A549 (cell line): ENCODE measurements around the gene FGFBP2. TPM values are rescaled to one million over a fixed set of nuclear protein-coding genes. Genes with fewer than 3 reads are reported as not detected.

Experiments
- ATAC-seq, 2 experiments: fragments of 200-7000 bp in 1 of 2; fragments of >200 bp in 1 of 2; cut with Nextera tagmentation in 1 of 2; cut with Tn5 transposase in 1 of 2; 3 replicates each; pipeline versions ENCODE4 v1.8.0 to v1.9.1; 2018 to 2020; ENCODE audit warnings: mild to moderate bottlenecking in 1 of 2, moderate library complexity in 1 of 2
- CTCF ChIA-PET: fragments of 300-600 bp; sonication (Branson Sonifier 250); formaldehyde crosslinking; extraction: SDS; loops from one replicate; lab custom pipeline; 2021; ENCODE audit warnings: antibody characterized with exemption, inconsistent platforms; lab: Yijun Ruan, JAX
- POLR2A ChIA-PET: fragments of 350-600 bp; formaldehyde crosslinking; extraction: SDS; loops from one replicate; lab custom pipeline; 2021; ENCODE audit warnings: antibody characterized with exemption, inconsistent platforms; lab: Yijun Ruan, JAX
- DNase-seq, 2 experiments: peaks; one replicate each; pipeline versions ENCODE4 v3.0.0 to v3.0.0-alpha.2; 2011 to 2016; ENCODE audit warnings: low read depth in 1 of 2, low spot score in 1 of 2
- FAIRE-seq: peaks from 2 replicates; lab custom pipeline; 2011; peaks lifted over from hg19 to GRCh38; lab: Jason Lieb, UNC
- H3K27ac ChIP-seq, 2 experiments: fragments of >200 bp; sonication (Bioruptor Twin); formaldehyde crosslinking; 3 replicates each; pipeline ENCODE4 v1.5.1; 2016 to 2017
- H3K4me1 ChIP-seq: fragments of >200 bp; sonication (Bioruptor Twin); formaldehyde crosslinking; 3 replicates; pipeline ENCODE4 v1.6.1; 2016
- H3K4me2 ChIP-seq: fragments of >200 bp; sonication (Bioruptor Twin); formaldehyde crosslinking; 3 replicates; pipeline ENCODE4 v1.6.1; 2016
- H3K4me3 ChIP-seq: fragments of >200 bp; sonication (Bioruptor Twin); formaldehyde crosslinking; 3 replicates; pipeline ENCODE4 v1.5.1; 2016
- H3K9me3 ChIP-seq: fragments of >200 bp; sonication (Bioruptor Twin); formaldehyde crosslinking; 3 replicates; pipeline ENCODE4 v1.6.1; 2016
- BCL3 ChIP-seq: fragments of >200 bp; sonication (Bioruptor Twin); formaldehyde crosslinking; IDR thresholded peaks from 3 replicates; pipeline ENCODE4 v1.6.1; 2016
- CBX2 ChIP-seq: fragments of 200-600 bp; sonication (generic); IDR thresholded peaks from 2 replicates; pipeline ENCODE4 v1.6.1; 2016; ENCODE audit warnings: low read depth, mild to moderate bottlenecking, borderline replicate concordance
- CTCF ChIP-seq: fragments of >200 bp; sonication (Bioruptor Twin); formaldehyde crosslinking; IDR thresholded peaks from 3 replicates; pipeline ENCODE4 v1.5.1; 2016
- EHMT2 ChIP-seq: fragments of 200-600 bp; sonication (generic); IDR thresholded peaks from 2 replicates; pipeline ENCODE4 v1.6.1; 2016; ENCODE audit warnings: antibody characterized with exemption, low read depth, mild to moderate bottlenecking, moderate library complexity
- EP300 ChIP-seq, 2 experiments: fragments of >200 bp; sonication (Bioruptor Twin); formaldehyde crosslinking; IDR thresholded peaks; 2 replicates in 1 of 2; 3 replicates in 1 of 2; pipeline ENCODE4 v1.6.1; 2016 to 2017
- ESRRA ChIP-seq: fragments of 150-350 bp; IDR thresholded peaks from 2 replicates; pipeline ENCODE4 v1.6.1; 2014; ENCODE audit warnings: mild to moderate bottlenecking, low read length, borderline replicate concordance
- FOSL2 ChIP-seq, 2 experiments: fragments of 450-650 bp in 1 of 2; fragments of >200 bp in 1 of 2; sonication (Bioruptor Twin) in 1 of 2; formaldehyde crosslinking; IDR thresholded peaks; 2 replicates each; pipeline versions ENCODE4 v1.5.0 to v1.6.1; 2016 to 2020; ENCODE audit warnings: mild to moderate bottlenecking in 1 of 2, moderate library complexity in 1 of 2
- GATA3 ChIP-seq: IDR thresholded peaks from 2 replicates; pipeline ENCODE4 v1.6.1; 2012; ENCODE audit warnings: borderline replicate concordance
- HEYL ChIP-seq: fragments of 250-450 bp; sonication (Bioruptor Pico); IDR thresholded peaks from 2 replicates; pipeline ENCODE4 v1.8.0; 2021; ENCODE audit warnings: mild to moderate bottlenecking, moderate library complexity
- HMGXB4 ChIP-seq: fragments of 250-450 bp; sonication (Bioruptor Pico); IDR thresholded peaks from 2 replicates; pipeline ENCODE4 v1.5.0; 2021; ENCODE audit warnings: mild to moderate bottlenecking, moderate library complexity, borderline replicate concordance
- HOXB13 ChIP-seq: fragments of 250-450 bp; sonication (Bioruptor Pico); IDR thresholded peaks from 2 replicates; pipeline ENCODE4 v1.5.0; 2020; ENCODE audit warnings: low read depth, mild to moderate bottlenecking, moderate library complexity
- HOXB5 ChIP-seq: fragments of 250-450 bp; sonication (Bioruptor Pico); IDR thresholded peaks from 2 replicates; pipeline ENCODE4 v1.5.0; 2020; ENCODE audit warnings: mild to moderate bottlenecking, moderate library complexity
- JUN ChIP-seq, 2 experiments: fragments of >200 bp; sonication (Bioruptor Twin); formaldehyde crosslinking; IDR thresholded peaks; 2 replicates in 1 of 2; 3 replicates in 1 of 2; pipeline ENCODE4 v1.6.1; 2016 to 2017
- JUNB ChIP-seq: fragments of >200 bp; sonication (Bioruptor Twin); formaldehyde crosslinking; IDR thresholded peaks from 2 replicates; pipeline ENCODE4 v1.6.1; 2016
- KDM5A ChIP-seq: fragments of 200-600 bp; sonication (generic); IDR thresholded peaks from 2 replicates; pipeline ENCODE4 v1.6.1; 2016; ENCODE audit warnings: antibody characterized with exemption, mild to moderate bottlenecking
- NPAS2 ChIP-seq: fragments of 250-450 bp; sonication (Bioruptor Pico); IDR thresholded peaks from 2 replicates; pipeline ENCODE4 v1.8.0; 2022; ENCODE audit warnings: mild to moderate bottlenecking, moderate library complexity, borderline replicate concordance
- PHF8 ChIP-seq: fragments of 200-600 bp; sonication (generic); IDR thresholded peaks from 2 replicates; pipeline ENCODE4 v1.6.1; 2016; ENCODE audit warnings: low read depth, mild to moderate bottlenecking, antibody characterized with exemption, moderate library complexity, borderline replicate concordance
- RAD21 ChIP-seq, 2 experiments: fragments of >200 bp in 1 of 2; sonication (Bioruptor Twin) in 1 of 2; formaldehyde crosslinking in 1 of 2; IDR thresholded peaks in 1 of 2; conservative IDR thresholded peaks in 1 of 2; 2 replicates in 1 of 2; 3 replicates in 1 of 2; pipeline ENCODE4 v1.6.1; 2012 to 2018; ENCODE audit warnings: inconsistent platforms in 1 of 2
- RARB ChIP-seq: fragments of 250-450 bp; sonication (Bioruptor Pico); IDR thresholded peaks from 2 replicates; pipeline ENCODE4 v1.8.0; 2021; ENCODE audit warnings: mild to moderate bottlenecking, moderate library complexity
- REST ChIP-seq: fragments of 200-600 bp; sonication (generic); IDR thresholded peaks from 2 replicates; pipeline ENCODE4 v1.6.1; 2016; ENCODE audit warnings: antibody characterized with exemption, mild to moderate bottlenecking, moderate library complexity
- TFCP2L1 ChIP-seq: fragments of 250-450 bp; sonication (Bioruptor Pico); IDR thresholded peaks from 2 replicates; pipeline ENCODE4 v1.5.0; 2021; ENCODE audit warnings: mild to moderate bottlenecking
- USF2 ChIP-seq: fragments of 450-650 bp; IDR thresholded peaks from 2 replicates; pipeline ENCODE4 v1.6.1; 2014; ENCODE audit warnings: antibody characterized with exemption
- ZSCAN20 ChIP-seq: fragments of 250-450 bp; sonication (Bioruptor Pico); IDR thresholded peaks from 2 replicates; pipeline ENCODE4 v1.8.0; 2022; ENCODE audit warnings: mild to moderate bottlenecking, moderate library complexity
- WGBS: methylation state at CpG from one replicate; pipeline ENCODE4 v1.1.6; 2017; ENCODE audit errors: missing lambda C conversion rate; 5-methylcytosine and 5-hydroxymethylcytosine counted together
- polyA plus RNA-seq, 4 experiments: library from polyadenylated mRNA; depleted of rRNA in 3 of 4; stranded (reverse); fragments of >200 nt; fragmentation: RNase III in 1 of 4; extraction: RNeasy Plus Mini Kit Qiagen cat#74134 plus additional on column Dnase treatment in 1 of 4; gene quantifications; 2 replicates in 3 of 4; 3 replicates in 1 of 4; pipeline ENCODE4 v1.2.3, GENCODE V29; 2011 to 2017

Gene FGFBP2
- polyA plus RNA-seq, 2 of the 4 experiments (the other 2 are of a cell fraction) = not detected

GRCh38 chr4:15958562-15958961 is 4.4 kb downstream of the FGFBP2 start:
- WGBS = 54% methylated on average over 2 of the region's 2 CpGs
- Histone ChIP-seq H3K27ac (no peak overlapping the region), H3K4me3 (no peak overlapping the region), H3K4me2 (no peak overlapping the region), H3K4me1 (peaks cover 5% of the 10 kb centered on the region), H3K9me3 (no peaks in the 10 kb centered on the region)
- POLR2A ChIA-PET = no interaction called here
- CTCF ChIA-PET = interaction anchor here (1.1 to 2.3 kb wide), 8 partner anchors 37 to 153 kb away, joined by 3 to 34 read pairs (median 4); no protein-coding TSS in a partner anchor
- no peak for DNase-seq
- ATAC-seq = no peak
- FAIRE-seq = no peak
- TF ChIP-seq HEYL (CRISPR knock-in tag) = no peak
- TF ChIP-seq HMGXB4 (CRISPR knock-in tag) = no peak
- no peak for TF ChIP-seq RAD21 (conservative IDR thresholded peaks at IDR 0.05 in 1 of 2, IDR thresholded peaks at IDR 0.05 in 1 of 2)
- TF ChIP-seq TFCP2L1 = no peak
- TF ChIP-seq EP300 (IDR thresholded peaks at IDR 0.05) = no peak
- TF ChIP-seq BCL3 = no peak
- no peak for TF ChIP-seq KDM5A
- no peak for TF ChIP-seq CBX2
- no peak for TF ChIP-seq NPAS2 (CRISPR knock-in tag)
- TF ChIP-seq PHF8 = no peak
- TF ChIP-seq GATA3 = no peak
- TF ChIP-seq RARB (CRISPR knock-in tag) = no peak
- TF ChIP-seq ESRRA = no peak
- TF ChIP-seq JUNB = no peak
- no peak for TF ChIP-seq USF2
- TF ChIP-seq CTCF = no peak
- TF ChIP-seq HOXB5 (CRISPR knock-in tag) = no peak
- TF ChIP-seq EHMT2 = no peak

- no peaks in the 10 kb centered on the region for H3K9me3 ChIP-seq
- CTCF ChIA-PET = interaction anchor here (0.5 to 5.2 kb wide), 57 partner anchors 9 to 477 kb away, joined by 3 to 188 read pairs (median 6); partner anchors contain the start of gene FGFBP1
- WGBS = 37% methylated on average over 7 of the region's 9 CpGs
- H3K4me3 ChIP-seq = no peak overlapping the region
- peak overlapping the region; percentile 1; the same call in 1 of the 3 replicates for H3K4me2 ChIP-seq
- ATAC-seq (peak; percentile 94 to 96), DNase-seq (peak; percentile 72 to 77), FAIRE-seq (peak; percentile 13)
- H3K4me1 ChIP-seq = peaks cover 5% of the 10 kb centered on the region
- peak overlapping the region; percentile 19 to 57; a peak in 3 of 6 replicates for H3K27ac ChIP-seq
- POLR2A ChIA-PET = interaction anchor here (1.1 kb wide), 1 partner anchor 151 kb away, joined by 4 read pairs; no protein-coding TSS in a partner anchor
- TF ChIP-seq HOXB13 (no peak), JUN (IDR thresholded peaks at IDR 0.05) (no peak), RAD21 (conservative IDR thresholded peaks at IDR 0.05 in 1 of 2, IDR thresholded peaks at IDR 0.05 in 1 of 2) (peak; percentile 97 to 99), REST (no peak), CTCF (peak; percentile 92), ESRRA (no peak), FOSL2 (IDR thresholded peaks at IDR 0.05) (no peak), FOSL2 (CRISPR knock-in tag; IDR thresholded peaks at IDR 0.05) (no peak), ZSCAN20 (no peak)
These were observed 6.7 kb downstream of the FGFBP2 start for GRCh38 chr4:15956179-15956850.
